Renal cortex interstitium (tissue), 3 donors: ENCODE data around the gene FKBP8. TPM values are rescaled to one million over a fixed set of nuclear protein-coding genes. Genes with fewer than 3 reads are reported as not detected.

Experiments used
- polyA plus RNA-seq, 3 donors: library from polyadenylated mRNA; unstranded; fragments of 120-200 nt; gene quantifications; one replicate each; pipeline ENCODE4 v1.2.1, GENCODE V29; 2013; ENCODE audit not compliant: insufficient read length in 3 of 3

FKBP8 gene
- polyA plus RNA-seq, 3 donors: 133 to 212 (median 182) TPM

Other genes starting within 250 kb of the FKBP8 start
- gene LSM4, start 220.5 kb downstream of the FKBP8 start, polyA plus RNA-seq: 100 to 1,000 TPM in 2 of 3 donors, 10 to 100 TPM in 1; 84.2 to 120 (median 108) TPM
- 10 to 100 TPM; 20.9 to 35.3 (median 22.0) TPM for gene PGPEP1, start 203.0 kb downstream of the FKBP8 start, polyA plus RNA-seq
- gene GDF15, start 157.4 kb downstream of the FKBP8 start, polyA plus RNA-seq: 10 to 100 TPM in 1 of 3 donors, 1 to 10 TPM in 2; 2.2 to 10.4 (median 2.9) TPM
- gene LRRC25, start 146.0 kb downstream of the FKBP8 start, polyA plus RNA-seq: 1 to 10 TPM in 1 of 3 donors, under 1 TPM in 2; 0.75 to 1.6 (median 0.88) TPM
- 100 to 1,000 TPM in 2 of 3 donors, 10 to 100 TPM in 1; 52.4 to 115 (median 104) TPM for gene SSBP4, start 124.2 kb downstream of the FKBP8 start, polyA plus RNA-seq
- 100 to 1,000 TPM; 104 to 133 (median 123) TPM for gene ISYNA1, start 105.4 kb downstream of the FKBP8 start, polyA plus RNA-seq
- 10 to 100 TPM in 2 of 3 donors, 1 to 10 TPM in 1; 8.4 to 13.3 (median 10.6) TPM for gene ELL, start 21.5 kb downstream of the FKBP8 start, polyA plus RNA-seq
- gene KXD1, start 14.3 kb upstream of the FKBP8 start, polyA plus RNA-seq: 10 to 100 TPM; 48.0 to 67.6 (median 64.9) TPM
- gene UBA52, start 28.3 kb upstream of the FKBP8 start, polyA plus RNA-seq: 100 to 1,000 TPM; 782 to 892 (median 838) TPM
- gene REX1BD, start 45.2 kb upstream of the FKBP8 start, polyA plus RNA-seq: 10 to 100 TPM; 19.9 to 47.1 (median 43.4) TPM
- 1 to 10 TPM; 2.6 to 5.8 (median 4.7) TPM for gene CRLF1, start 63.2 kb upstream of the FKBP8 start, polyA plus RNA-seq
- 1 to 10 TPM; 1.6 to 3.9 (median 2.9) TPM for gene TMEM59L, start 69.3 kb upstream of the FKBP8 start, polyA plus RNA-seq
- gene KLHL26, start 93.5 kb upstream of the FKBP8 start, polyA plus RNA-seq: 10 to 100 TPM in 1 of 3 donors, 1 to 10 TPM in 2; 4.7 to 11.4 (median 8.2) TPM
- gene CRTC1, start 140.1 kb upstream of the FKBP8 start, polyA plus RNA-seq: 10 to 100 TPM; 15.4 to 27.1 (median 22.7) TPM
- gene COMP, start 247.7 kb upstream of the FKBP8 start, polyA plus RNA-seq: under 1 TPM; 0.13 to 0.76 (median 0.14) TPM